HG03342 (cell line): ENCODE measurements around the gene POLA1.

ENCODE experiments used
- ATAC-seq: cut with Tn5 transposase; IDR thresholded peaks from one replicate; pipeline ENCODE4 v1.9.1; 2021; ENCODE audit warnings: mild to moderate bottlenecking, moderate library complexity; ENCODE audit not compliant: unreplicated experiment

POLA1 gene

GRCh38 chrX:25006586-25007058 is 312.9 kb downstream of the POLA1 start:
- no peak for ATAC-seq

GRCh38 chrX:25007059-25008053 is 313.6 kb downstream of the POLA1 start:
- ATAC-seq = no peak

GRCh38 chrX:25009407-25009806 is 315.7 kb downstream of the POLA1 start:
- no peak for ATAC-seq

GRCh38 chrX:25010784-25011588 is 317.3 kb downstream of the POLA1 start:
- no peak for ATAC-seq

- ATAC-seq = no peak
Measured at GRCh38 chrX:25011589-25012432, 318.1 kb downstream of the POLA1 start.

GRCh38 chrX:25012433-25012735 is 318.7 kb downstream of the POLA1 start:
- no peak for ATAC-seq

GRCh38 chrX:25012793-25013631 is 319.3 kb downstream of the POLA1 start:
- ATAC-seq = no peak

GRCh38 chrX:25013632-25014365 is 320.1 kb downstream of the POLA1 start:
- ATAC-seq = no peak

GRCh38 chrX:25014366-25014838 is 320.7 kb downstream of the POLA1 start:
- ATAC-seq = no peak

GRCh38 chrX:25015486-25016360 is 322.0 kb downstream of the POLA1 start, which contains the start of gene ARX:
Gene ARX, minus strand, starts transcription at chrX:25015965. Its CDS starts 228 bp downstream, at chrX:25015737.
- peak; percentile 59 for ATAC-seq

GRCh38 chrX:25016361-25016671 is 322.6 kb downstream of the POLA1 start:
- ATAC-seq = no peak

GRCh38 chrX:25016938-25017598 is 323.4 kb downstream of the POLA1 start:
- no peak for ATAC-seq

GRCh38 chrX:25017667-25018247 is 324.0 kb downstream of the POLA1 start:
- no peak for ATAC-seq

- no peak for ATAC-seq
Measured at GRCh38 chrX:25018682-25019081, 325.0 kb downstream of the POLA1 start.

GRCh38 chrX:25019707-25020390 is 326.1 kb downstream of the POLA1 start:
- ATAC-seq = no peak

GRCh38 chrX:25020391-25020904 is 326.7 kb downstream of the POLA1 start:
- ATAC-seq = peak; percentile 15
